AG04449 (cell line): ENCODE results near the gene B4GALNT4.
"Not testable (repeated sequence)": the region's sequence is repeated elsewhere in the genome, so short reads cannot be mapped to it uniquely, and the experiment has no call there.

ENCODE experiments used
- CTCF ChIA-PET: fragments of 350-600 bp; formaldehyde crosslinking; extraction: SDS; loops from one replicate; lab custom pipeline; 2021; ENCODE audit warnings: antibody characterized with exemption; lab: Yijun Ruan, JAX
- POLR2A ChIA-PET: fragments of 400-600, 350-600 bp; formaldehyde crosslinking; extraction: SDS; loops from one replicate; lab custom pipeline; 2020; ENCODE audit warnings: antibody characterized with exemption, inconsistent platforms; lab: Yijun Ruan, JAX
- DNase-seq: peaks from one replicate; pipeline ENCODE4 v3.0.0-alpha.2; 2010; ENCODE audit warnings: low read depth, low spot score
- H3K4me3 ChIP-seq: 2 replicates; pipeline ENCODE4 v1.5.1; 2011; ENCODE audit warnings: low read depth, mild to moderate bottlenecking, control low read depth, low read length
- TF ChIP-seq, protein P1 (sequence below): IDR thresholded peaks from one replicate; pipeline ENCODE4 v1.5.1; 2011; ENCODE audit warnings: mild to moderate bottlenecking, moderate library complexity, low read length, control low read depth, inconsistent platforms; ENCODE audit not compliant: insufficient read depth; ENCODE audit errors: missing control alignments

Gene B4GALNT4

DNA sequence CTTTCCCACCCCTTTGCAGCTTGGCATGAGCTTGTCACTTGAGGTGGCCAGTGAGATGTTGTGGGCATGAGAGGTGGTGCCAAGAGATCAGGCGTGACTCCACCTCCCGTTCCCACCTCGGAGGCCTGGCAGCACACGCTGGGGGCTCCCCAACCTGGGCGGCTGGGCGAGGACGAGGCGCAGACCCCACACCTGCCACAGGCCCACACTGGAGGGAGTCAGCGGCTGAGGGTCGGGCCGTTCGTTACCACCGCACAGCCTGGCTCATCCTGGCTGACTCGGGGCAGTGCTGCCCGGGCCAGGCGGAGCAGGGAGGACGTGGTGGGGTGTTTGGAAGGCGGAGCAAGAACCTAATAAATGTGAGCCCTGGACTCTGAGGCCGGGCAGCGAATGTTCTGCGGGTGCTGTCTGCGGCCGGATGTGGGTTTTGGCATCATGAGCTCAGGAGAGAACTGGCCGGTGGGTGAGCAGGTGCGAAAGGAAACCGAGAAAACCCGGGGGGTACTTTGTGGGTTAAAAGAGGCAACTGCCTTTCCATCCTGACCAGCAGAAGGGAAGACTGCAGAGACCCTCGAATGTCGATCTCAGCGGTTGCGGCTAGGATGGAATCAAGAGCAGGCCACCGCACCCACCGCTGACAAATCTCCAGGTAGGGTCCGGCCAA is 38.5 kb upstream of the B4GALNT4 start:
- H3K4me3 ChIP-seq: no peak overlapping the region
- CTCF ChIA-PET: no interaction called here
- DNase-seq: no peak
- POLR2A ChIA-PET: no interaction called here
- TF ChIP-seq, protein P1, sequence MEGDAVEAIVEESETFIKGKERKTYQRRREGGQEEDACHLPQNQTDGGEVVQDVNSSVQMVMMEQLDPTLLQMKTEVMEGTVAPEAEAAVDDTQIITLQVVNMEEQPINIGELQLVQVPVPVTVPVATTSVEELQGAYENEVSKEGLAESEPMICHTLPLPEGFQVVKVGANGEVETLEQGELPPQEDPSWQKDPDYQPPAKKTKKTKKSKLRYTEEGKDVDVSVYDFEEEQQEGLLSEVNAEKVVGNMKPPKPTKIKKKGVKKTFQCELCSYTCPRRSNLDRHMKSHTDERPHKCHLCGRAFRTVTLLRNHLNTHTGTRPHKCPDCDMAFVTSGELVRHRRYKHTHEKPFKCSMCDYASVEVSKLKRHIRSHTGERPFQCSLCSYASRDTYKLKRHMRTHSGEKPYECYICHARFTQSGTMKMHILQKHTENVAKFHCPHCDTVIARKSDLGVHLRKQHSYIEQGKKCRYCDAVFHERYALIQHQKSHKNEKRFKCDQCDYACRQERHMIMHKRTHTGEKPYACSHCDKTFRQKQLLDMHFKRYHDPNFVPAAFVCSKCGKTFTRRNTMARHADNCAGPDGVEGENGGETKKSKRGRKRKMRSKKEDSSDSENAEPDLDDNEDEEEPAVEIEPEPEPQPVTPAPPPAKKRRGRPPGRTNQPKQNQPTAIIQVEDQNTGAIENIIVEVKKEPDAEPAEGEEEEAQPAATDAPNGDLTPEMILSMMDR: no peak

DNA sequence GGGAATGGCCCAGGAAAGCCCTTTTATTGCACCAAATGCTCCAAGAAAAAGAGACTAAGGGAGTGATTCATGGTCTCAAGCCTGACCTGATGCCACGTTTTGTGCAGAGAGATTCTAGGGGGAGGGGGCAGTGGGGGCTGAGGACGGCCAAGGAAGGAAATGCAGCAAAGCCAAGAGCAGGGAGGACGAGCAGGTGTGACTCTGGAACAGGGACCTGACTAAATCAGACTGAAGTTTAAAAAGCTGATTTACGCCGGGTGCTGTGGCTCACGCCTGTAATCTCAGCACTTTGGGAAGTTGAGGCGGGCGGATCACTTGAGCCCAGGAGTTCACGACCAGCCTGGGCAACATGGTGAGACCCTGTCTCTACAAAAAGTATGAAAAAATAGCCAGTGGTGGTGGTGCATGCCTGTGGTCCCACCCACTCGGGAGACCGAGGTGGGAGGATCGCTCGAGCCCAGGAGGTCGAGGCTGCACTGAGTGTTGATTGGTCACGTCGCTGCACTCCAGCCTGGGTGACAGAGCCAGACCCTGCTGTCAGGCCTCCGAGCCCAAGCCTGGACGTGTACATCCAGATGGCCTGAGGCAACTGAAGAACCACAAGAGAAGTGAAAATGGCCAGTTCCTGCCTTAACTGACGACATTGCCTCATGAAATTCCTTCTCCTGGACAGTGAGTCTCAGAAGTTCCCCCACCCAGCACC is 37.8 kb upstream of the B4GALNT4 start:
- no peak overlapping the region for H3K4me3 ChIP-seq
- ChIA-PET CTCF (no interaction called here), POLR2A (no interaction called here)
- TF ChIP-seq, protein P1: no peak
- no peak for DNase-seq

DNA sequence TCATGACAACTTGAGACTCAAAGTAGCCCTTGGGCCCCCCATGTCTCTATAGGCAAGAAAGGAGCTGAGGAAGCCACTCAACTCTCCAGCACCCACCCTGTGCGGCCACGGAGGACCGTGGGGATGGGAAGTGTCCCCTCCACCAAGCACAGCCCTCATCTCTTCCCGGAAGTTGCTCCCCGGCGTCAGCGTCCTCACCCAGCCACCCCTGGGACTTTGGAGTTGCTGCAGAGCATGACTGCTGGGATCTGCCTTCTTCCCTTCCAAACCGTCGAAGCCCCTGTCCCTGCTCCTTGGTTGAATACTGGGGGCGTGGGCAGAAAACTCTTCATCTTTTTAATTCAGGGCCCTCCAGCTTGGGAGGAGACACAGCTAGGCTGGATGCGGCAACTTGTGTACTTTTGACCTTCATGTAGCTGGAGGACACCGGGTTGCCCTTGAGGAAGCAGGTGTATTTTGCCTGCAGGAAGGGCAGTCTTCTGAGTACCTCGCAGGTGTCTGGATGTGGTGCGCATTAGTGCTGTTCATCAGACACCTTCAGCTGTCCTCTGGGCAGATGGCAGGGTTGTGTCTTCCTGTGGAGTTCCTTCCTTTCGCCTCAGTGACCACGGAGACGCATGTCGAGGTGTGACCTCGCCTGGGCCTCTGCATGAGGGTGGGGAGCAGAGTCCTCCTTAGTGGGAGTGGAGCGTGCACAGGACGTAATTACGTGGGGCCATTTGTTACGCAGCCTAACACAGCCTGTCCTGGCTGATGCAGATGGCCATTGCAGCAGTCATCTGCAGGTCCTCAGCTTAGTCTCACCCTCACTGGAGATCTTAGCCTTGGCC is 36.4 kb upstream of the B4GALNT4 start:
- no peak for DNase-seq
- CTCF ChIA-PET: no interaction called here
- no peak overlapping the region for H3K4me3 ChIP-seq
- TF ChIP-seq, protein P1: no peak
- POLR2A ChIA-PET: interaction anchor here (0.9 kb wide), 1 partner anchor 23 kb away, joined by 3 read pairs; no protein-coding TSS in a partner anchor

DNA sequence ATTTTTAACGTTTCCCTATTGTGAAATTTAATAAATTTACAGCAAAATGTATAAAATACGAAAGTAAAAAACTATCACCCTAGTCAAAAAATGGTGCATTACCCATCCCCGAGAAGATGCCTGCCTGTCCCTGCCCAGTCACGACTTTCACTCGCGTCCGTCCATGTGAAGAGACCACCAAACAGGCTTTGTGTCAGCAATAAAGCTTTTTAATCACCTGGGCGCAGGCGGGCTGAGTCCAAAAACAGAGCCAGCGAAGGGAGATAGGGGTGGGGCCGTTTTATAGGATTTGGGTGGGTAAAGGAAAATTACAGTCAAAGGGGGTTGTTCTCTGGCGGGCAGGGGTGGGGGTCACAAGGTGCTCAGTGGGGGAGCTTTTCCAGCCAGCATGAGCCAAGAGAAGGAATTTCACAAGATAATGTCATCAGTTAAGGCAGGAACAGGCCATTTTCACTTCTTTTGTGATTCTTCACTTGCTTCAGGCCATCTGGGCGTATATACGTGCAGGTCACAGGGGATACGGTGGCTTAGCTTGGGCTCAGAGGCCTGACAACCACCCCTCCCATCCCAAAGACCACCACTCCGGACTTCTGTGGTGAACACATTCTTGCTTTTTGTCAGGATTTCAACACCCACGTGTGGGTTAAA is 35.6 kb upstream of the B4GALNT4 start:
- POLR2A ChIA-PET, H3K4me3 ChIP-seq, CTCF ChIA-PET, DNase-seq: not testable (repeated sequence)

DNA sequence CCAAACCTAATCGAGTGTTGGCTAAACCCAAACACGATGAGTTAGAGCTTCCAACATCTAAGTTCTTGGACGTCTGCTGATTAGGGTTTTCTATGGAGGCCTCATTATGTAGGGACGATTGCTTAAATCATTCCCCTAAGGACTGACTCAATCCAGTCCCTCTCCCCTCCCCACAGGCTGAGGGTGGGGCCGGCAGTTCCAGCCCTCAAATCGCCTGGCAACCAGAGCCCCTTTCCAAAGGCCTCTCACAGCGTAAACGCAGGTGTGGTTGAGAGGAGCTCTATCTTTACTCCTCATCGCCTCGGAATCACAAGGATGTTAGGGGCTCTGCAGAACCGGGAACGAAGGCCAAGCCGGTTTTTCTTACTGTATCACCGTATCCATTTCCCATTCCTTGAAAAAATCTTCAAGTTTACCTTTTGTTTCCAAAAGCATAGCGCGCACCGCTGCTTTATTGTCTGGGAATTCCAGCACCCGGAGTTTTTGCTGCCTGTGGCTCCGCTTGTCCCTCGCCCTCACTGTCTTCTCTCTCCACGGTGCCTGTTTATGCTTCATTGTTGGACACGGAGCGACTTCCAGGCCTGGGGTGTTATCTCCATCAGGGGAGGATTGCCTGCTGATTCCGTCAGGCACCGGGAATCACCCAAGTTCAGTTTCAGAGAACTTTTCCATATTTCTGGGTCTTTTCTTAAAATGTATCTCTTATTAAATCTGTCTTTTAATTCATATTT is 34.9 kb upstream of the B4GALNT4 start:
- ChIA-PET POLR2A (no interaction called here), CTCF (interaction anchor here (0.8 kb wide), 1 partner anchor 17 kb away, joined by 3 read pairs; no protein-coding TSS in a partner anchor)
- no peak overlapping the region for H3K4me3 ChIP-seq
- TF ChIP-seq, protein P1: no peak
- no peak for DNase-seq
